Stimulated activated CD4-positive, alpha-beta T cell treated with anti-CD3 and anti-CD28 coated beads, Interleukin-12 subunit alpha, Interleukin-12 subunit beta, amount 100 ng/mL, for 48 hours (primary cell): ENCODE data around the gene PNPLA2.
A peak's percentile ranks its signal among the peaks of the same experiment; 100 is the strongest.

ENCODE experiments used
- DNase-seq, 3 donors: peaks; one replicate each; pipeline ENCODE4 v3.0.0-alpha.2; 2020; ENCODE audit warnings: low read depth in 2 of 3, low spot score in 1 of 3

Gene PNPLA2, protein sequence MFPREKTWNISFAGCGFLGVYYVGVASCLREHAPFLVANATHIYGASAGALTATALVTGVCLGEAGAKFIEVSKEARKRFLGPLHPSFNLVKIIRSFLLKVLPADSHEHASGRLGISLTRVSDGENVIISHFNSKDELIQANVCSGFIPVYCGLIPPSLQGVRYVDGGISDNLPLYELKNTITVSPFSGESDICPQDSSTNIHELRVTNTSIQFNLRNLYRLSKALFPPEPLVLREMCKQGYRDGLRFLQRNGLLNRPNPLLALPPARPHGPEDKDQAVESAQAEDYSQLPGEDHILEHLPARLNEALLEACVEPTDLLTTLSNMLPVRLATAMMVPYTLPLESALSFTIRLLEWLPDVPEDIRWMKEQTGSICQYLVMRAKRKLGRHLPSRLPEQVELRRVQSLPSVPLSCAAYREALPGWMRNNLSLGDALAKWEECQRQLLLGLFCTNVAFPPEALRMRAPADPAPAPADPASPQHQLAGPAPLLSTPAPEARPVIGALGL

DNA sequence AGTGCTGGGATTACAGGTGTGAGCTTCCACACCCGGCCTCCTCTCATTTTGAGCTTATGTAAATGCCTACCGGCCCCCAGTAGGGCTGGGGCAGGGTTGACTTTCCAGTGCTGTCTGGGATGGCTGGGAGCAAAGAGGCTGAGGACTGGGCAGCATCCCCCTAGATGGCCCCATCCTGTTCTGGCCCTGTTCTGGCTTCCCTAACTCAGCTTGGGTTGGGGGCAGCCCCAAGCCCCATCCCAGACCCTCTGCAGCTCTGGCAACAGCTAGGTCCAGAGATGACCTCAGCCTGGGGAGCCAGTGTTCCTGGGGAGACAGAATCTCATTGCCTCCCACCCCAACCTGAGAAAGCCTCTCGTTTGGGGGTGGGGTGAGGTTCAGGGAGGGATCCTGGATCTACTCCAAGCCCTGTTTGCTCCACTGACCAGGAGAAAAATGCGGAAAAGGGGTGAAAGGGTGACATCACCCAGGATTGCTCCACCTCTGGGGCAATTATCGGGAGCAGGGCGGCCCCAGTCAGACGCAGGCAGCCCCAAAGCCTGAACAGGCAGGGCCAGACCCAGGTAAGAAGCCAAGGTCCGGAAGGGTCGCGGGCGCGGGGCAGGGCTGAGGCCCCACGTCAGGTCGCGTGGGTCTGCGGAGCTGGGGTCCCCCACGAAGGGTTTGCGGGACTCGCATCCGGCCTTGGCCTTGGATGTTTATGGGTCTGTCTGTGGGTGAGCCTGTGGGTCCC is at the start of gene PNPLA2:
TSS of gene PNPLA2 (plus strand) at position 519 of the 733 bp plus-strand sequence. CDS start 805 bp downstream, outside the sequence.
- no peak for DNase-seq

DNA sequence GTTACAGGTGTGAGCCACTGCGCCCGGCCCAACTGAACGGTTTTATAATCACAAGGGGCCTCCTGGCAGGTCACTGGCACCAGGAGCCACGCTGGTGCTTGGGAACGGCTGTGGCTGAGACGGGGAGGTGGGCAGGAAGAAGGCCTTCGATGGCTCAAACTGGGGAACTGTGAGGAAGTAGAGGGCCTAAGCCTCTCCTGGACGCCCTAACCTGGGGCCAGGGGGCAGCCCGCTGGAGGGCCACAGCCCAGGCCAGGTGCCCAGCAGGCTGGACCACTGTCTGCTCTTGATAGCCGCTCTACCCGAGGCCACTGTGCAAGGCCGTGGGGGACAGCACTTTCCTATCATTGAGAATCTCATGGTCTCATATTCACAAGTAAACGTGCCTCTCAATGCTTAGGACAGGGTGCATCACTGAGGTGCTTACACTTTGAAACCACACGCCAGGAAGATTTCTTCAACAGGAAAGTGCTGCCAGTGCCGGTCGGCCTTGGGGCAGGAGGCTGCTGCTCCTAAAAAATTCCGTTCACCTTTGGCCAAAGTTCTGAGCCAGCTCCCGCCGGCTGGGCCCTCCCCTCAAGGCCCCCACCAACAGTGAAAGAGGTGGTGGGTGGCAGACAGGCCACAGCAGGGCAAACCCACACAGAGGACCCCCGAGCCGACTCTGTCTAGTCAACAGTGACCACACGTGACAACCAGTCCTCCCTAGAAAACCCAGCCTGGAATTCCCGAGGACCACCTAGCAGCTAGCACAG is 48.6 kb upstream of the PNPLA2 start:
- DNase-seq: no peak

GRCh38 chr11:770642-771616 is 47.8 kb upstream of the PNPLA2 start:
- no peak for DNase-seq

- no peak for DNase-seq
Measured at GRCh38 chr11:771617-772204, 47.0 kb upstream of the PNPLA2 start.

DNA sequence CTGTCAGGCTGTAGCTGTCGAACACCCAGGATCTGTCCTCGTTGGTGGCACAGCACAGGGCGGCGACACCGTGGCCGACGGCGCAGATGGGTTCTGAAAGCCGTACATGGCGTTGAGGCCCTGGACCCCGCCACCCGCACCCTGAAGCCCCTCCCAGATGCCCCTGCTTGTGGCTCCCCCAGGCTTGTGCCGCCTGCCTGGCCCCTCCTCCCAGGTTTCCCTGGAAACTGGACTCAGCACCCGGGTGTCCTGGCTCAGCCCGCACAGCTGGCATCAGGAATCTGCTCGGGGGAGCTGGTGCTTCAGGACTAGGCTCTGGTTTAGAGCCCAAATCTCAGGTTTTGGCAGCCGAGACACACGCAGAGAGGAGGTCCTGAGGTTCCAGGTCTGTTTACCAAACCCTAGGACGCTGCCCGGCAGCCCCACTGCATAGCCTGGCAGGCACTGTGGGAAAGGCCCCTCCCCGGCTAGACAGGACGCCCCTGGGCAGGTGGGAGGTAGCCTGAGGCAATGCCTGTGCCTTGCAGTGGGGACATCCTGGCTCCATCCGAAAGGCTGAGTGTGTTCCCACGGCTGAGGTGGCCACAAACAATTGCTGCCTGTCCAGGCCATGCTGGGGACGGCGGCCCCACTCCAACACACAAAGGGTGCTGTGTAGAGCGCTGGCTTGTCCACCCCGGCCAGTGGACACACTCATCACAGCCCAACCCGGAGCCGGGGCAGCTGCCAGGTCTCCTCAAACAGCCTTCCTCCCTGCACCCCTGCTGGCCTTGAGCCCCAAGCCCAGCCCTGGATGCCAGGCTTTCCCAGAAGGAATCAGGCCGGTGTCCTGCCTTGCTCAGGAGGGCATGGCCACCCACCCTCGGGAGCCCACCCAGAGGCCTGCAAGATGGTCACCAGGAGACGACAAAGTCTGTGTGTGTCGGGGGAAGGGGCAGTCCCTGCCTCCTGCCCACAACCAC is 46.0 kb upstream of the PNPLA2 start:
- DNase-seq: no peak

GRCh38 chr11:773425-773824 is 45.3 kb upstream of the PNPLA2 start:
- DNase-seq: no peak

- no peak for DNase-seq
Measured at GRCh38 chr11:773830-774229, 44.9 kb upstream of the PNPLA2 start.

GRCh38 chr11:774873-775592 is 43.7 kb upstream of the PNPLA2 start:
- DNase-seq: no peak

- no peak for DNase-seq
Measured at GRCh38 chr11:776263-776560, 42.5 kb upstream of the PNPLA2 start.

GRCh38 chr11:776561-777287 is 42.0 kb upstream of the PNPLA2 start:
- DNase-seq: peak in 1 of 3 donors; percentile 36

- peak; percentile 88 to 95 (median 88) for DNase-seq
Measured at GRCh38 chr11:777288-778255, 41.1 kb upstream of the PNPLA2 start, which contains the start of gene GATD1. Gene GATD1, minus strand, starts transcription at chr11:777487. Its CDS starts 25 bp downstream, at chr11:777462.

- no peak for DNase-seq
Measured at GRCh38 chr11:778976-779954, 39.4 kb upstream of the PNPLA2 start.

DNA sequence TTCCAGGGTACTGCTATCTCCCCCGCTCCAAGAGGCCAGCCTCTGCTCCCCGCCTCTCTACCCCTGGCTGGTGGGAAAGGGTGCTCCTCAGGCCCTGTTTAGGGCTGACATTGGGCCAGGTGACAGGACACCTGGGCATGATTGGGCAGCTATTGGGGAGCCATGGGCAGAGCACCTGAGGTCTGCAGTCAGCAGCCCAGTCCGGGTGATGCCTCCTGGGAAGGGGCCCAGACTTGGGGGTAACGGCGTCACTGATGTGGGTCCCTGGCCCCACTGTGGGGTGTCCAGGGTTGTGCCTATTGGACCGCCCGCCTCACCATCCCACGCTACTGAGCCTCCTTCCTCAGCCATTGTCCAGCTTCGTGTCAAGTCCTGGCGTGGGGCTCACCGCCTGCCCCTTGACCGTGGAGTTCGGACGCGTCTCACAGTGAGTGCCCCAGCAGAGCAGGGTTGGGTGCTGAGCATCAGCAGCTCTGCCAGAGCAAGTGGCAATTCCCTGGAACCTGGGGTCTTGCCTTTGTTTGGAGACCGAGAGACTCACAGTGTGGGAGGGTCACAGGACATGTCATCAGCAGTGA is 38.7 kb upstream of the PNPLA2 start:
- DNase-seq: no peak

- no peak for DNase-seq
Measured at GRCh38 chr11:782264-783174, 36.2 kb upstream of the PNPLA2 start.
